HepG2 (cell line): ENCODE data around the gene UBALD1. TPM values are rescaled to one million over a fixed set of nuclear protein-coding genes. Genes with fewer than 3 reads are reported as not detected.

Experiments used
- DPF2 ChIP-seq: sonication (generic); formaldehyde crosslinking; IDR thresholded peaks from 2 replicates; pipeline ENCODE4 v1.4.0; 2020; ENCODE audit warnings: mild to moderate bottlenecking, low read depth, missing genetic modification reagents, borderline replicate concordance
- EED ChIP-seq: sonication (generic); formaldehyde crosslinking; IDR thresholded peaks from 2 replicates; pipeline ENCODE4 v1.5.0; 2020; ENCODE audit warnings: mild to moderate bottlenecking, missing genetic modification reagents
- GTF3A ChIP-seq: sonication (generic); formaldehyde crosslinking; conservative IDR thresholded peaks from 2 replicates; pipeline ENCODE4 v1.4.0; 2020; ENCODE audit warnings: mild to moderate bottlenecking, missing genetic modification reagents
- KDM5A ChIP-seq: fragments of 200-600 bp; sonication (generic); IDR thresholded peaks from 2 replicates; pipeline ENCODE4 v1.7.0; 2018; ENCODE audit warnings: antibody characterized with exemption, mild to moderate bottlenecking, low read length, borderline replicate concordance
- MTF1 ChIP-seq: sonication (generic); formaldehyde crosslinking; IDR thresholded peaks from 2 replicates; pipeline ENCODE4 v1.5.0; 2020; ENCODE audit warnings: missing genetic modification reagents
- PAWR ChIP-seq: sonication (generic); formaldehyde crosslinking; IDR thresholded peaks from 2 replicates; pipeline ENCODE4 v1.4.0; 2020; ENCODE audit warnings: missing genetic modification reagents, mild to moderate bottlenecking, borderline replicate concordance
- SIX4 ChIP-seq: sonication (generic); formaldehyde crosslinking; IDR thresholded peaks from 2 replicates; pipeline ENCODE4 v1.4.0; 2020; ENCODE audit warnings: missing genetic modification reagents
- SNAPC2 ChIP-seq: sonication (generic); formaldehyde crosslinking; IDR thresholded peaks from 2 replicates; pipeline ENCODE4 v1.8.1; 2022; ENCODE audit warnings: mild to moderate bottlenecking, missing genetic modification reagents
- ZBTB3 ChIP-seq: sonication (generic); formaldehyde crosslinking; IDR thresholded peaks from 2 replicates; pipeline ENCODE4 v1.4.0; 2020; ENCODE audit warnings: low read depth, mild to moderate bottlenecking, moderate library complexity, missing genetic modification reagents, borderline replicate concordance
- ZBTB49 ChIP-seq: sonication (generic); formaldehyde crosslinking; IDR thresholded peaks from 2 replicates; pipeline ENCODE4 v1.4.0; 2020; ENCODE audit warnings: missing genetic modification reagents, borderline replicate concordance
- ZBTB7B ChIP-seq: sonication (generic); formaldehyde crosslinking; IDR thresholded peaks from 2 replicates; pipeline ENCODE4 v1.4.0; 2020; ENCODE audit warnings: missing genetic modification reagents
- ZNF281 ChIP-seq: sonication (generic); formaldehyde crosslinking; IDR thresholded peaks from 2 replicates; pipeline ENCODE4 v1.4.0; 2020; ENCODE audit warnings: missing genetic modification reagents, borderline replicate concordance
- ZNF331 ChIP-seq: sonication (generic); formaldehyde crosslinking; IDR thresholded peaks from 2 replicates; pipeline ENCODE4 v1.4.0; 2020; ENCODE audit warnings: missing genetic modification reagents
- ZNF335 ChIP-seq: sonication (generic); formaldehyde crosslinking; IDR thresholded peaks from 2 replicates; pipeline ENCODE4 v1.4.0; 2020; ENCODE audit warnings: missing genetic modification reagents
- polyA plus RNA-seq, 8 experiments: library from polyadenylated mRNA; depleted of rRNA in 3 of 8; stranded (reverse) in 7 of 8; unstranded in 1 of 8; fragments of >200 nt; fragmentation: Illumina TruSeq in 4 of 8; extraction: Trizol in 4 of 8; gene quantifications; 2 replicates each; pipeline versions ENCODE4 v1.2.1 to v1.2.3, GENCODE V29; 2011 to 2016; ENCODE audit warnings: low read depth in 4 of 8, missing spikeins in 1 of 8, mixed read lengths in 1 of 8; ENCODE audit not compliant: insufficient read depth in 1 of 8
- total RNA-seq, 5 experiments: library from RNA; depleted of rRNA; stranded (reverse); fragments of >200 nt; fragmentation: Illumina TruSeq; extraction: Trizol; gene quantifications; 2 replicates each; pipeline ENCODE4 v1.2.3, GENCODE V29; 2016; ENCODE audit warnings: low read depth in 1 of 5
- TF ChIP-seq, protein P1 (sequence below): sonication (generic); formaldehyde crosslinking; IDR thresholded peaks from 2 replicates; pipeline ENCODE4 v1.5.0; 2020; ENCODE audit warnings: mild to moderate bottlenecking, missing genetic modification reagents, borderline replicate concordance
- TF ChIP-seq, protein P2 (sequence below): sonication (generic); formaldehyde crosslinking; IDR thresholded peaks from 2 replicates; pipeline ENCODE4 v1.4.0; 2020; ENCODE audit warnings: missing genetic modification reagents, borderline replicate concordance

Gene UBALD1
- total and polyA plus RNA-seq, 2 of the 13 experiments (the other 11 are each of a cell fraction or from before 2014, with no cell fraction given): 6.8 to 12.3 TPM

DNA sequence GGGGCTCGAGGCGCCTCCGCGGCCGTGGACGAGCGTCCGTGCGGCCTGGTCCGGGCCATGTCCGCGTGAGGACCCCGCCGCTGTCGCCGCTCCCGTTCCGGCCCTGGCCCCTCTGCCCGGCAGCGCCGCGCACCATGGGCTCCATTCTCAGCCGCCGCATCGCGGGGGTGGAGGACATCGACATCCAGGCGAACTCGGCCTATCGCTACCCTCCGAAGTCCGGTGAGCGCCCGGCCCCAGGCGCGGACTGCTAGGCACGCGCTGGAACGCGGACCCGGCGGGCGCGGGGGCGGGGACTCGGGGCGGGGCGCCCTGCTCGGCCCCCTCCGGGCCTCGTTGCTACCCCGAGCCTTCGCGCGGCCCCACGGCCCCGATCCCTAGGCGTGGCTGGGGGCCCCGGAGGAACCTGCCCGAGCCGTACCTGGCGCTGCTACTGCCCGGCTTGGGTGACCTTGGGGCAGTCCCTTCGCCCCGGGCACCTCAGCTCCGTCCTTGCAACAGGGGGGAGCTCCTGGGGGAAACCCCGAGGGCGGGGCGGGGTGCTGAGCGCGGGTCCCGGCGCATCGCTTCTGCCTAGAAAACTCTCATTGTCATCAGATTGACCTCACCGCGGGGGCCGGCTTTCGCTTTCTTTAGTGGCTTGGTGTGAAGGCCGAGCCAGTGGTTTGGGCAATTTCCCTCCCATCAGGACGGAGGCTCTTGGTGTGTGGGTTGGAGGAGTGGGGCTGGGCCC lies 10.3 kb upstream of the UBALD1 start (continued):
- TF ChIP-seq, protein P1, sequence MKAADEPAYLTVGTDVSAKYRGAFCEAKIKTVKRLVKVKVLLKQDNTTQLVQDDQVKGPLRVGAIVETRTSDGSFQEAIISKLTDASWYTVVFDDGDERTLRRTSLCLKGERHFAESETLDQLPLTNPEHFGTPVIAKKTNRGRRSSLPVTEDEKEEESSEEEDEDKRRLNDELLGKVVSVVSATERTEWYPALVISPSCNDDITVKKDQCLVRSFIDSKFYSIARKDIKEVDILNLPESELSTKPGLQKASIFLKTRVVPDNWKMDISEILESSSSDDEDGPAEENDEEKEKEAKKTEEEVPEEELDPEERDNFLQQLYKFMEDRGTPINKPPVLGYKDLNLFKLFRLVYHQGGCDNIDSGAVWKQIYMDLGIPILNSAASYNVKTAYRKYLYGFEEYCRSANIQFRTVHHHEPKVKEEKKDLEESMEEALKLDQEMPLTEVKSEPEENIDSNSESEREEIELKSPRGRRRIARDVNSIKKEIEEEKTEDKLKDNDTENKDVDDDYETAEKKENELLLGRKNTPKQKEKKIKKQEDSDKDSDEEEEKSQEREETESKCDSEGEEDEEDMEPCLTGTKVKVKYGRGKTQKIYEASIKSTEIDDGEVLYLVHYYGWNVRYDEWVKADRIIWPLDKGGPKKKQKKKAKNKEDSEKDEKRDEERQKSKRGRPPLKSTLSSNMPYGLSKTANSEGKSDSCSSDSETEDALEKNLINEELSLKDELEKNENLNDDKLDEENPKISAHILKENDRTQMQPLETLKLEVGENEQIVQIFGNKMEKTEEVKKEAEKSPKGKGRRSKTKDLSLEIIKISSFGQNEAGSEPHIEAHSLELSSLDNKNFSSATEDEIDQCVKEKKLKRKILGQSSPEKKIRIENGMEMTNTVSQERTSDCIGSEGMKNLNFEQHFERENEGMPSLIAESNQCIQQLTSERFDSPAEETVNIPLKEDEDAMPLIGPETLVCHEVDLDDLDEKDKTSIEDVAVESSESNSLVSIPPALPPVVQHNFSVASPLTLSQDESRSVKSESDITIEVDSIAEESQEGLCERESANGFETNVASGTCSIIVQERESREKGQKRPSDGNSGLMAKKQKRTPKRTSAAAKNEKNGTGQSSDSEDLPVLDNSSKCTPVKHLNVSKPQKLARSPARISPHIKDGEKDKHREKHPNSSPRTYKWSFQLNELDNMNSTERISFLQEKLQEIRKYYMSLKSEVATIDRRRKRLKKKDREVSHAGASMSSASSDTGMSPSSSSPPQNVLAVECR (CRISPR knock-in tag): peak; percentile 77; the same call in 1 of the 2 replicates
- peak; percentile 34; the same call in 1 of the 2 replicates for TF ChIP-seq KDM5A
- no peak for TF ChIP-seq ZNF281 (CRISPR knock-in tag)
- TF ChIP-seq, protein P2, sequence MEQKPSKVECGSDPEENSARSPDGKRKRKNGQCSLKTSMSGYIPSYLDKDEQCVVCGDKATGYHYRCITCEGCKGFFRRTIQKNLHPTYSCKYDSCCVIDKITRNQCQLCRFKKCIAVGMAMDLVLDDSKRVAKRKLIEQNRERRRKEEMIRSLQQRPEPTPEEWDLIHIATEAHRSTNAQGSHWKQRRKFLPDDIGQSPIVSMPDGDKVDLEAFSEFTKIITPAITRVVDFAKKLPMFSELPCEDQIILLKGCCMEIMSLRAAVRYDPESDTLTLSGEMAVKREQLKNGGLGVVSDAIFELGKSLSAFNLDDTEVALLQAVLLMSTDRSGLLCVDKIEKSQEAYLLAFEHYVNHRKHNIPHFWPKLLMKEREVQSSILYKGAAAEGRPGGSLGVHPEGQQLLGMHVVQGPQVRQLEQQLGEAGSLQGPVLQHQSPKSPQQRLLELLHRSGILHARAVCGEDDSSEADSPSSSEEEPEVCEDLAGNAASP (CRISPR knock-in tag): 0 out of 2 replicates have a peak, but pooled peaks have one; percentile 9
- TF ChIP-seq DPF2 (CRISPR knock-in tag): no peak
- TF ChIP-seq PAWR (CRISPR knock-in tag): no peak
- peak; percentile 65; the same call in 1 of the 2 replicates for TF ChIP-seq GTF3A (CRISPR knock-in tag)
- no peak for TF ChIP-seq ZNF335 (CRISPR knock-in tag)
- no peak for TF ChIP-seq SIX4 (CRISPR knock-in tag)
- TF ChIP-seq ZNF331 (CRISPR knock-in tag): no peak
- TF ChIP-seq ZBTB7B (CRISPR knock-in tag): 0 out of 2 replicates have a peak, but pooled peaks have one; percentile 16
- no peak for TF ChIP-seq SNAPC2
- no peak for TF ChIP-seq EED (CRISPR knock-in tag)
- no peak for TF ChIP-seq MTF1 (CRISPR knock-in tag)
- TF ChIP-seq ZBTB49 (CRISPR knock-in tag): no peak
- no peak; the same call in 1 of the 2 replicates for TF ChIP-seq ZBTB3 (CRISPR knock-in tag)
